ENCODE measurements around the gene BHLHE23.

The BHLHE23 gene

GRCh38 chr20:62997417-62998035, 9.2 kb downstream of the BHLHE23 start:
- Histone ChIP-seq H3K4me3 (ENCODE audit: low read length in 2 of 2) (no peak overlapping the region), H3K27me3 (ENCODE audit: control insufficient read depth in 3 of 3, insufficient read depth in 3 of 3, low read depth in 1 of 3, low read length in 3 of 3) (peaks cover 0 to 90% (median 23%) of the 10 kb centered on the region in 3 experiments), H2BK15ac (ENCODE audit: low read length) (no peak overlapping the region), H3K27ac (replicated peaks; ENCODE audit: low read length) (no peak overlapping the region), H2AK5ac (ENCODE audit: low read depth, low read length) (peak overlapping the region; percentile 90), H3K14ac (ENCODE audit: low read length) (no peak overlapping the region), H2AFZ (ENCODE audit: low read length) (no peak overlapping the region), H3K4ac (ENCODE audit: low read length) (no peak overlapping the region), H4K91ac (ENCODE audit: low read depth, low read length, poor library complexity) (no peak overlapping the region), H3K79me1 (ENCODE audit: low read depth, low read length) (no peaks in the 10 kb centered on the region), H3K36me3 (replicated peaks in 1 of 2; ENCODE audit: control insufficient read depth in 2 of 2, insufficient read depth in 2 of 2, low read length in 2 of 2) (no peaks in the 10 kb centered on the region), H3K4me2 (ENCODE audit: insufficient read depth, low read length, poor library complexity, severe bottlenecking) (no peak overlapping the region), H4K8ac (ENCODE audit: low read depth, low read length) (no peak overlapping the region), H2BK12ac (ENCODE audit: low read length) (no peak overlapping the region), H3K4me1 (ENCODE audit: control insufficient read depth in 2 of 2, insufficient read depth in 1 of 2, low read depth in 1 of 2, low read length in 2 of 2) (peaks cover 2 to 11% of the 10 kb centered on the region in 2 donors), H3K9ac (ENCODE audit: low read depth, low read length, poor library complexity) (no peak overlapping the region), H2BK120ac (ENCODE audit: low read depth, low read length) (no peak overlapping the region), H3K18ac (ENCODE audit: low read length) (peak overlapping the region; percentile 76), H2BK5ac (ENCODE audit: low read length) (peak overlapping the region; percentile 39), H3K23ac (ENCODE audit: low read depth, low read length, poor library complexity) (peak overlapping the region; percentile 17), H3K9me3 (replicated peaks in 1 of 2; ENCODE audit: control insufficient read depth in 2 of 2, insufficient read depth in 1 of 2, low read depth in 1 of 2, low read length in 2 of 2) (peaks cover 2 to 4% of the 10 kb centered on the region in 2 donors)
- no peak for DNase-seq (ENCODE audit: low spot score)
- WGBS, 2 donors (ENCODE audit: extremely low coverage in 2 of 2, insufficient read length in 2 of 2, insufficient replicate concordance in 1 of 2) = no CpG with 5 or more reads among the region's 20 CpGs

- no peak for DNase-seq (ENCODE audit: low spot score)
- Histone ChIP-seq H3K27ac (replicated peaks; ENCODE audit: low read length) (no peak overlapping the region), H3K9me3 (replicated peaks in 1 of 2; ENCODE audit: control insufficient read depth in 2 of 2, insufficient read depth in 1 of 2, low read depth in 1 of 2, low read length in 2 of 2) (peaks cover 2 to 4% of the 10 kb centered on the region in 2 donors), H2AFZ (ENCODE audit: low read length) (no peak overlapping the region), H2BK5ac (ENCODE audit: low read length) (no peak overlapping the region), H3K4me3 (ENCODE audit: low read length in 2 of 2) (no peak overlapping the region), H3K23ac (ENCODE audit: low read depth, low read length, poor library complexity) (no peak overlapping the region), H2AK5ac (ENCODE audit: low read depth, low read length) (no peak overlapping the region), H4K8ac (ENCODE audit: low read depth, low read length) (no peak overlapping the region), H3K27me3 (ENCODE audit: control insufficient read depth in 3 of 3, insufficient read depth in 3 of 3, low read depth in 1 of 3, low read length in 3 of 3) (peaks cover 0 to 90% (median 16%) of the 10 kb centered on the region in 3 experiments), H3K4me1 (ENCODE audit: control insufficient read depth in 2 of 2, insufficient read depth in 1 of 2, low read depth in 1 of 2, low read length in 2 of 2) (peaks cover 2 to 11% of the 10 kb centered on the region in 2 donors), H4K91ac (ENCODE audit: low read depth, low read length, poor library complexity) (no peak overlapping the region), H3K79me1 (ENCODE audit: low read depth, low read length) (no peaks in the 10 kb centered on the region), H3K14ac (ENCODE audit: low read length) (no peak overlapping the region), H3K36me3 (replicated peaks in 1 of 2; ENCODE audit: control insufficient read depth in 2 of 2, insufficient read depth in 2 of 2, low read length in 2 of 2) (no peaks in the 10 kb centered on the region), H3K18ac (ENCODE audit: low read length) (no peak overlapping the region), H3K4ac (ENCODE audit: low read length) (no peak overlapping the region), H2BK120ac (ENCODE audit: low read depth, low read length) (no peak overlapping the region), H3K4me2 (ENCODE audit: insufficient read depth, low read length, poor library complexity, severe bottlenecking) (no peak overlapping the region), H2BK15ac (ENCODE audit: low read length) (no peak overlapping the region), H2BK12ac (ENCODE audit: low read length) (peak overlapping the region; percentile 22), H3K9ac (ENCODE audit: low read depth, low read length, poor library complexity) (no peak overlapping the region)
- WGBS, 2 donors (ENCODE audit: extremely low coverage in 2 of 2, insufficient read length in 2 of 2, insufficient replicate concordance in 1 of 2) = no CpG with 5 or more reads among the region's 14 CpGs
Measured at GRCh38 chr20:62996596-62996982, 10.2 kb downstream of the BHLHE23 start.

GRCh38 chr20:62995898-62996595, 10.7 kb downstream of the BHLHE23 start:
- H3K23ac ChIP-seq (ENCODE audit: low read depth, low read length, poor library complexity) = peak overlapping the region; percentile 51
- H2BK15ac ChIP-seq (ENCODE audit: low read length) = no peak overlapping the region
- H4K91ac ChIP-seq (ENCODE audit: low read depth, low read length, poor library complexity) = no peak overlapping the region
- no peak overlapping the region for H3K4ac ChIP-seq (ENCODE audit: low read length)
- no peak overlapping the region for H4K8ac ChIP-seq (ENCODE audit: low read depth, low read length)
- no CpG with 5 or more reads among the region's 25 CpGs for WGBS, 2 donors (ENCODE audit: extremely low coverage in 2 of 2, insufficient read length in 2 of 2, insufficient replicate concordance in 1 of 2)
- no peak overlapping the region for H2BK12ac ChIP-seq (ENCODE audit: low read length)
- H3K14ac ChIP-seq (ENCODE audit: low read length) = no peak overlapping the region
- no peaks in the 10 kb centered on the region for H3K36me3 ChIP-seq (replicated peaks in 1 of 2; ENCODE audit: control insufficient read depth in 2 of 2, insufficient read depth in 2 of 2, low read length in 2 of 2)
- DNase-seq (ENCODE audit: low spot score) = no peak
- no peak overlapping the region for H2BK5ac ChIP-seq (ENCODE audit: low read length)
- no peaks in the 10 kb centered on the region for H3K79me1 ChIP-seq (ENCODE audit: low read depth, low read length)
- peaks cover 2 to 11% of the 10 kb centered on the region in 2 donors for H3K4me1 ChIP-seq (ENCODE audit: control insufficient read depth in 2 of 2, insufficient read depth in 1 of 2, low read depth in 1 of 2, low read length in 2 of 2)
- no peak overlapping the region for H3K4me2 ChIP-seq (ENCODE audit: insufficient read depth, low read length, poor library complexity, severe bottlenecking)
- no peak overlapping the region for H3K27ac ChIP-seq (replicated peaks; ENCODE audit: low read length)
- H3K27me3 ChIP-seq (ENCODE audit: control insufficient read depth in 3 of 3, insufficient read depth in 3 of 3, low read depth in 1 of 3, low read length in 3 of 3) = peaks cover 0 to 91% (median 13%) of the 10 kb centered on the region in 3 experiments
- no peak overlapping the region for H3K4me3 ChIP-seq (ENCODE audit: low read length in 2 of 2)
- H2AK5ac ChIP-seq (ENCODE audit: low read depth, low read length) = peak overlapping the region; percentile 34
- no peak overlapping the region for H2BK120ac ChIP-seq (ENCODE audit: low read depth, low read length)
- H3K9me3 ChIP-seq (replicated peaks in 1 of 2; ENCODE audit: control insufficient read depth in 2 of 2, insufficient read depth in 1 of 2, low read depth in 1 of 2, low read length in 2 of 2) = peaks cover 2 to 4% of the 10 kb centered on the region in 2 donors
- peak overlapping the region; percentile 67 for H3K9ac ChIP-seq (ENCODE audit: low read depth, low read length, poor library complexity)
- H3K18ac ChIP-seq (ENCODE audit: low read length) = peak overlapping the region; percentile 67
- H2AFZ ChIP-seq (ENCODE audit: low read length) = no peak overlapping the region

GRCh38 chr20:62995481-62995880, 11.3 kb downstream of the BHLHE23 start:
- peak overlapping the region; percentile 69 for H2AK5ac ChIP-seq (ENCODE audit: low read depth, low read length)
- no peak overlapping the region for H3K9ac ChIP-seq (ENCODE audit: low read depth, low read length, poor library complexity)
- peak overlapping the region; percentile 8 for H3K23ac ChIP-seq (ENCODE audit: low read depth, low read length, poor library complexity)
- no peak overlapping the region for H3K27ac ChIP-seq (replicated peaks; ENCODE audit: low read length)
- H3K18ac ChIP-seq (ENCODE audit: low read length) = no peak overlapping the region
- no peak overlapping the region for H2BK12ac ChIP-seq (ENCODE audit: low read length)
- H3K27me3 ChIP-seq (ENCODE audit: control insufficient read depth in 3 of 3, insufficient read depth in 3 of 3, low read depth in 1 of 3, low read length in 3 of 3) = peaks cover 0 to 91% (median 9%) of the 10 kb centered on the region in 3 experiments
- H3K4me3 ChIP-seq (ENCODE audit: low read length in 2 of 2) = no peak overlapping the region
- H3K79me1 ChIP-seq (ENCODE audit: low read depth, low read length) = no peaks in the 10 kb centered on the region
- peak overlapping the region; percentile 6 for H2BK120ac ChIP-seq (ENCODE audit: low read depth, low read length)
- H4K91ac ChIP-seq (ENCODE audit: low read depth, low read length, poor library complexity) = no peak overlapping the region
- H3K14ac ChIP-seq (ENCODE audit: low read length) = no peak overlapping the region
- no CpG with 5 or more reads among the region's 11 CpGs for WGBS, 2 donors (ENCODE audit: extremely low coverage in 2 of 2, insufficient read length in 2 of 2, insufficient replicate concordance in 1 of 2)
- no peak overlapping the region for H3K4ac ChIP-seq (ENCODE audit: low read length)
- H2AFZ ChIP-seq (ENCODE audit: low read length) = peak overlapping the region; percentile 11
- peak overlapping the region; percentile 5 for H2BK15ac ChIP-seq (ENCODE audit: low read length)
- peaks cover 2 to 4% of the 10 kb centered on the region in 2 donors for H3K9me3 ChIP-seq (replicated peaks in 1 of 2; ENCODE audit: control insufficient read depth in 2 of 2, insufficient read depth in 1 of 2, low read depth in 1 of 2, low read length in 2 of 2)
- no peak overlapping the region for H2BK5ac ChIP-seq (ENCODE audit: low read length)
- H3K36me3 ChIP-seq (replicated peaks in 1 of 2; ENCODE audit: control insufficient read depth in 2 of 2, insufficient read depth in 2 of 2, low read length in 2 of 2) = no peaks in the 10 kb centered on the region
- H3K4me1 ChIP-seq (ENCODE audit: control insufficient read depth in 2 of 2, insufficient read depth in 1 of 2, low read depth in 1 of 2, low read length in 2 of 2) = peaks cover 2 to 11% of the 10 kb centered on the region in 2 donors
- DNase-seq (ENCODE audit: low spot score) = no peak
- H4K8ac ChIP-seq (ENCODE audit: low read depth, low read length) = no peak overlapping the region
- no peak overlapping the region for H3K4me2 ChIP-seq (ENCODE audit: insufficient read depth, low read length, poor library complexity, severe bottlenecking)
